Measurements from ENCODE around the gene PDK2. TPM values are rescaled to one million over a fixed set of nuclear protein-coding genes. Genes with fewer than 3 reads are reported as not detected.
A peak's percentile ranks its signal among the peaks of the same experiment; 100 is the strongest.

The PDK2 gene
- total RNA-seq, 4 donors from 2014 or later: 37.9 to 77.7 (median 49.8) TPM

GRCh38 chr17:50141745-50142110 lies 46.6 kb downstream of the PDK2 start:
- Histone ChIP-seq H3K9me3 (no peaks in the 10 kb centered on the region), H3K4me1 (peaks cover 0 to 50% (median 33%) of the 10 kb centered on the region in 4 donors), H3K27me3 (no peaks in the 10 kb centered on the region), H3K27ac (no peak overlapping the region), H3K36me3 (peaks cover 0 to 81% (median 39%) of the 10 kb centered on the region in 3 donors), H3K4me3 (no peak overlapping the region)
- 68 to 71% methylated on average over 8 of the region's 8 CpGs for WGBS, 2 donors
- no peak for DNase-seq (ENCODE audit: low spot score in 2 of 2)
- TF ChIP-seq POLR2A (IDR thresholded peaks at IDR 0.05): no peak
- TF ChIP-seq, protein P1, sequence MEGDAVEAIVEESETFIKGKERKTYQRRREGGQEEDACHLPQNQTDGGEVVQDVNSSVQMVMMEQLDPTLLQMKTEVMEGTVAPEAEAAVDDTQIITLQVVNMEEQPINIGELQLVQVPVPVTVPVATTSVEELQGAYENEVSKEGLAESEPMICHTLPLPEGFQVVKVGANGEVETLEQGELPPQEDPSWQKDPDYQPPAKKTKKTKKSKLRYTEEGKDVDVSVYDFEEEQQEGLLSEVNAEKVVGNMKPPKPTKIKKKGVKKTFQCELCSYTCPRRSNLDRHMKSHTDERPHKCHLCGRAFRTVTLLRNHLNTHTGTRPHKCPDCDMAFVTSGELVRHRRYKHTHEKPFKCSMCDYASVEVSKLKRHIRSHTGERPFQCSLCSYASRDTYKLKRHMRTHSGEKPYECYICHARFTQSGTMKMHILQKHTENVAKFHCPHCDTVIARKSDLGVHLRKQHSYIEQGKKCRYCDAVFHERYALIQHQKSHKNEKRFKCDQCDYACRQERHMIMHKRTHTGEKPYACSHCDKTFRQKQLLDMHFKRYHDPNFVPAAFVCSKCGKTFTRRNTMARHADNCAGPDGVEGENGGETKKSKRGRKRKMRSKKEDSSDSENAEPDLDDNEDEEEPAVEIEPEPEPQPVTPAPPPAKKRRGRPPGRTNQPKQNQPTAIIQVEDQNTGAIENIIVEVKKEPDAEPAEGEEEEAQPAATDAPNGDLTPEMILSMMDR (IDR thresholded peaks at IDR 0.05): no peak

GRCh38 chr17:50143461-50144176 lies 48.5 kb downstream of the PDK2 start:
- Histone ChIP-seq H3K4me1 (peaks cover 0 to 66% (median 45%) of the 10 kb centered on the region in 4 donors), H3K4me3 (no peak overlapping the region), H3K36me3 (peaks cover 0 to 62% (median 28%) of the 10 kb centered on the region in 3 donors), H3K27ac (no peak overlapping the region), H3K27me3 (no peaks in the 10 kb centered on the region), H3K9me3 (no peaks in the 10 kb centered on the region)
- TF ChIP-seq POLR2A (IDR thresholded peaks at IDR 0.05) (no peak), EP300 (IDR thresholded peaks at IDR 0.05) (no peak)
- TF ChIP-seq, protein P1 (IDR thresholded peaks at IDR 0.05): no peak
- 80 to 90% methylated on average over 6 to 15 of the region's 20 CpGs for WGBS, 2 donors
- DNase-seq (ENCODE audit: low spot score in 2 of 2): no peak

- H3K4me1 ChIP-seq: peaks cover 0 to 68% (median 48%) of the 10 kb centered on the region in 4 donors
- peak overlapping the region in 2 of 4 donors; percentile 89 to 92 for H3K27ac ChIP-seq
- no peak overlapping the region for H3K4me3 ChIP-seq
- peaks cover 0 to 54% (median 21%) of the 10 kb centered on the region in 3 donors for H3K36me3 ChIP-seq
- DNase-seq (ENCODE audit: low spot score in 2 of 2): no peak
- no peaks in the 10 kb centered on the region for H3K9me3 ChIP-seq
- 67 to 79% methylated on average over 6 of the region's 6 CpGs for WGBS, 2 donors
- TF ChIP-seq POLR2A (IDR thresholded peaks at IDR 0.05) (no peak), EP300 (IDR thresholded peaks at IDR 0.05) (no peak)
- TF ChIP-seq, protein P1 (IDR thresholded peaks at IDR 0.05): no peak
- no peaks in the 10 kb centered on the region for H3K27me3 ChIP-seq
These were observed 49.2 kb downstream of the PDK2 start for GRCh38 chr17:50144355-50144754.

- Histone ChIP-seq H3K27me3 (no peaks in the 10 kb centered on the region), H3K27ac (peak overlapping the region in 3 of 4 donors; percentile 89 to 94 (median 92)), H3K36me3 (peaks cover 0 to 50% (median 17%) of the 10 kb centered on the region in 3 donors), H3K4me3 (no peak overlapping the region), H3K9me3 (no peaks in the 10 kb centered on the region), H3K4me1 (peaks cover 0 to 71% (median 48%) of the 10 kb centered on the region in 4 donors)
- WGBS, 2 donors: 23 to 30% methylated on average over 14 to 16 of the region's 16 CpGs
- no peak for TF ChIP-seq POLR2A (IDR thresholded peaks at IDR 0.05)
- no peak for DNase-seq (ENCODE audit: low spot score in 2 of 2)
These were observed 49.8 kb downstream of the PDK2 start for GRCh38 chr17:50144845-50145531.

- peaks cover 0 to 64% (median 42%) of the 10 kb centered on the region in 4 donors for H3K4me1 ChIP-seq
- H3K27me3 ChIP-seq: no peaks in the 10 kb centered on the region
- no peaks in the 10 kb centered on the region for H3K9me3 ChIP-seq
- 43 to 47% methylated on average over 11 of the region's 11 CpGs for WGBS, 2 donors
- no peak overlapping the region for H3K4me3 ChIP-seq
- TF ChIP-seq POLR2A (IDR thresholded peaks at IDR 0.05) (no peak), EP300 (IDR thresholded peaks at IDR 0.05) (no peak)
- TF ChIP-seq, protein P1 (IDR thresholded peaks at IDR 0.05): no peak
- no peak for DNase-seq (ENCODE audit: low spot score in 2 of 2)
- H3K36me3 ChIP-seq: peaks cover 0 to 43% (median 15%) of the 10 kb centered on the region in 3 donors
- H3K27ac ChIP-seq: peak overlapping the region in 3 of 4 donors; percentile 89 to 94 (median 92)
These were observed 50.5 kb downstream of the PDK2 start for GRCh38 chr17:50145532-50146229.
